ENCODE measurements around the gene NIP7. TPM values are rescaled to one million over a fixed set of nuclear protein-coding genes. Genes with fewer than 3 reads are reported as not detected.

Gene NIP7
- total RNA-seq, 2 experiments from 2014 or later = 36.5 to 38.0 TPM

GRCh38 chr16:69382421-69382820 lies 42.8 kb downstream of the NIP7 start:
- no peak overlapping the region for H3K4me3 Mint-ChIP-seq
- H3K27me3 Mint-ChIP-seq = no peaks in the 10 kb centered on the region
- H3K36me3 Mint-ChIP-seq (ENCODE audit: low read depth) = peaks cover 48% of the 10 kb centered on the region
- peaks cover 40% of the 10 kb centered on the region for H3K4me1 Mint-ChIP-seq
- H3K9me3 Mint-ChIP-seq = no peaks in the 10 kb centered on the region
- ChIA-PET CTCF (no interaction called here), POLR2A (no interaction called here)
- no peak for DNase-seq
- no peak overlapping the region for H3K27ac Mint-ChIP-seq

- H3K4me1 Mint-ChIP-seq = peaks cover 34% of the 10 kb centered on the region
- H3K9me3 Mint-ChIP-seq = no peaks in the 10 kb centered on the region
- H3K36me3 Mint-ChIP-seq (ENCODE audit: low read depth) = peaks cover 36% of the 10 kb centered on the region
- POLR2A ChIA-PET = no interaction called here
- DNase-seq = no peak
- peak overlapping the region; percentile 82 for H3K4me3 Mint-ChIP-seq
- H3K27ac Mint-ChIP-seq = peak overlapping the region; percentile 95
- CTCF ChIA-PET = interaction anchor here (0.8 to 3.9 kb wide), 3 partner anchors 11 to 58 kb away, joined by 3 to 20 read pairs (median 3); no protein-coding TSS in a partner anchor
- no peaks in the 10 kb centered on the region for H3K27me3 Mint-ChIP-seq
These were observed 45.4 kb downstream of the NIP7 start for GRCh38 chr16:69384974-69385373.

GRCh38 chr16:69386596-69386995 lies 47.0 kb downstream of the NIP7 start:
- Mint-ChIP-seq H3K27me3 (no peaks in the 10 kb centered on the region), H3K27ac (peak overlapping the region; percentile 93), H3K4me3 (peak overlapping the region; percentile 82), H3K4me1 (peaks cover 33% of the 10 kb centered on the region), H3K9me3 (no peaks in the 10 kb centered on the region), H3K36me3 (ENCODE audit: low read depth) (peaks cover 30% of the 10 kb centered on the region)
- no peak for DNase-seq
- ChIA-PET POLR2A (interaction anchor here (0.6 kb wide), 1 partner anchor 37 kb away, joined by 12 read pairs; no protein-coding TSS in a partner anchor), CTCF (interaction anchor here (0.6 to 3.9 kb wide), 2 partner anchors 9 to 189 kb away, joined by 3 to 20 read pairs; no protein-coding TSS in a partner anchor)

Other genes with a start within 250 kb of the NIP7 start
- under 1 TPM; 0.67 to 0.84 TPM for gene HAS3, start 234.1 kb upstream of the NIP7 start, total RNA-seq
- gene CHTF8, start 207.2 kb upstream of the NIP7 start, total RNA-seq = 100 to 1,000 TPM; 132 to 165 TPM
- 10 to 100 TPM; 51.8 to 53.2 TPM for gene UTP4, start 207.1 kb upstream of the NIP7 start, total RNA-seq
- 10 to 100 TPM; 20.2 to 25.3 TPM for gene SNTB2, start 152.6 kb upstream of the NIP7 start, total RNA-seq
- 10 to 100 TPM; 33.4 to 35.4 TPM for gene VPS4A, start 28.4 kb upstream of the NIP7 start, total RNA-seq
- 10 to 100 TPM in 1 of 2 experiments, 1 to 10 TPM in 1; 9.1 to 15.2 TPM for gene PDF, start 9.2 kb upstream of the NIP7 start, total RNA-seq
- 10 to 100 TPM; 31.5 to 32.9 TPM for gene COG8, start 208 bp upstream of the NIP7 start, total RNA-seq
- 1 to 10 TPM; 1.0 to 1.3 TPM for gene TMED6, start 12.0 kb downstream of the NIP7 start, total RNA-seq
- 10 to 100 TPM; 41.3 to 53.1 TPM for gene TERF2, start 46.2 kb downstream of the NIP7 start, total RNA-seq
- 100 to 1,000 TPM; 157 to 178 TPM for gene CYB5B, start 84.8 kb downstream of the NIP7 start, total RNA-seq
- 10 to 100 TPM; 18.5 to 19.5 TPM for gene NFAT5, start 226.2 kb downstream of the NIP7 start, total RNA-seq

Measured in activated CD4-positive, alpha-beta T cell treated with anti-CD3 and anti-CD28 coated beads, Interleukin-2, amount 10 ng/mL, durations not matched to agents 7 days and 5 days (primary cell).